Naive thymus-derived CD4-positive, alpha-beta T cell (primary cell): ENCODE measurements around the gene SUN3. TPM values are rescaled to one million over a fixed set of nuclear protein-coding genes. Genes with fewer than 3 reads are reported as not detected.

Experiments
- ATAC-seq: fragments of 150-1000 bp; cut with Tn5 transposase; 2 replicates; pipeline ENCODE4 v1.10.0; 2021; ENCODE audit warnings: mild to moderate bottlenecking, moderate library complexity
- CTCF ChIA-PET: fragments of 350-600 bp; sonication (Branson Sonifier 250); formaldehyde crosslinking; loops from one replicate; lab custom pipeline; 2021; ENCODE audit warnings: antibody characterized with exemption; lab: Charles Lee
- POLR2A ChIA-PET: fragments of 350-600 bp; sonication (Branson Sonifier 250); formaldehyde crosslinking; loops from one replicate; lab custom pipeline; 2021; ENCODE audit warnings: antibody characterized with exemption, inconsistent platforms; lab: Charles Lee
- DNase-seq, 9 donors: peaks; one replicate each; pipeline versions ENCODE4 v3.0.0 to v3.0.0-alpha.2; 2020 to 2022; ENCODE audit warnings: mixed read lengths in 1 of 9
- H3K27ac ChIP-seq: one replicate; pipeline ENCODE4 v1.7.0; 2013; ENCODE audit warnings: mild to moderate bottlenecking, low read depth, low read length, moderate library complexity
- H3K27me3 ChIP-seq, 2 donors: one replicate each; pipeline ENCODE4 v1.7.0; 2013; ENCODE audit warnings: low read length in 2 of 2, mild to moderate bottlenecking in 2 of 2, moderate library complexity in 2 of 2; ENCODE audit not compliant: control insufficient read depth in 2 of 2, insufficient read depth in 2 of 2
- H3K36me3 ChIP-seq, 3 experiments: 1 replicate in 2 of 3; 2 replicates in 1 of 3; pipeline ENCODE4 v1.7.0; 2013; ENCODE audit warnings: low read length in 3 of 3, mild to moderate bottlenecking in 3 of 3, moderate library complexity in 1 of 3; ENCODE audit not compliant: insufficient read depth in 3 of 3, control insufficient read depth in 2 of 3
- H3K4me1 ChIP-seq, 2 donors: one replicate each; pipeline ENCODE4 v1.7.0; 2013; ENCODE audit warnings: low read length in 2 of 2, mild to moderate bottlenecking in 2 of 2, moderate library complexity in 1 of 2; ENCODE audit not compliant: control insufficient read depth in 2 of 2, insufficient read depth in 2 of 2
- H3K4me3 ChIP-seq: 2 replicates; pipeline ENCODE4 v1.7.0; 2013; ENCODE audit warnings: mild to moderate bottlenecking, low read length
- H3K9me3 ChIP-seq, 3 experiments: 1 replicate in 2 of 3; 2 replicates in 1 of 3; pipeline ENCODE4 v1.7.0; 2013; ENCODE audit warnings: low read length in 3 of 3; ENCODE audit not compliant: control insufficient read depth in 2 of 3
- H3K27ac Mint-ChIP-seq, 9 donors: one replicate each; pipeline ENCODE4 v1.8.0; 2020 to 2022; ENCODE audit warnings: mixed read lengths in 9 of 9, mild to moderate bottlenecking in 8 of 9, moderate library complexity in 5 of 9, inconsistent platforms in 2 of 9
- H3K27me3 Mint-ChIP-seq, 5 donors: one replicate each; pipeline ENCODE4 v1.8.0; 2021 to 2022; ENCODE audit warnings: mixed read lengths in 5 of 5, mild to moderate bottlenecking in 1 of 5
- H3K36me3 Mint-ChIP-seq, 5 donors: one replicate each; pipeline ENCODE4 v1.8.0; 2020 to 2022; ENCODE audit warnings: mixed read lengths in 5 of 5, mild to moderate bottlenecking in 3 of 5, inconsistent platforms in 1 of 5
- H3K4me1 Mint-ChIP-seq, 7 donors: one replicate each; pipeline ENCODE4 v1.8.0; 2020 to 2022; ENCODE audit warnings: mixed read lengths in 7 of 7, mild to moderate bottlenecking in 3 of 7, inconsistent platforms in 1 of 7
- H3K4me3 Mint-ChIP-seq, 10 donors: one replicate each; pipeline ENCODE4 v1.8.0; 2020 to 2022; ENCODE audit warnings: mild to moderate bottlenecking in 10 of 10, mixed read lengths in 10 of 10, moderate library complexity in 6 of 10, inconsistent platforms in 2 of 10
- H3K9me3 Mint-ChIP-seq, 11 donors: one replicate each; pipeline ENCODE4 v1.8.0; 2020 to 2022; ENCODE audit warnings: mixed read lengths in 11 of 11, mild to moderate bottlenecking in 4 of 11, inconsistent platforms in 1 of 11, moderate library complexity in 1 of 11
- intact Hi-C, 2 donors: fragments of 100-400 bp; cut with micrococcal nuclease; formaldehyde crosslinking; loops; one replicate each; pipeline ENCODE4 v1.15.1; 2023
- polyA plus RNA-seq, 2 donors: library from polyadenylated mRNA; unstranded; fragments of 300-500 nt; fragmentation: Illumina TruSeq; gene quantifications; one replicate each; pipeline ENCODE4 v1.2.3, GENCODE V29; 2021
- total RNA-seq, 6 experiments: library from RNA in 5 of 6; stranded (reverse) in 5 of 6; gene quantifications; 1 replicate in 5 of 6; 2 replicates in 1 of 6; pipeline ENCODE4 v1.2.3 and lab custom pipeline; 2021 to 2026

Gene SUN3
- total and polyA plus RNA-seq, 7 experiments from 2014 or later: 0.53 to 2.7 (median 1.2) TPM; not detected in 3

DNA sequence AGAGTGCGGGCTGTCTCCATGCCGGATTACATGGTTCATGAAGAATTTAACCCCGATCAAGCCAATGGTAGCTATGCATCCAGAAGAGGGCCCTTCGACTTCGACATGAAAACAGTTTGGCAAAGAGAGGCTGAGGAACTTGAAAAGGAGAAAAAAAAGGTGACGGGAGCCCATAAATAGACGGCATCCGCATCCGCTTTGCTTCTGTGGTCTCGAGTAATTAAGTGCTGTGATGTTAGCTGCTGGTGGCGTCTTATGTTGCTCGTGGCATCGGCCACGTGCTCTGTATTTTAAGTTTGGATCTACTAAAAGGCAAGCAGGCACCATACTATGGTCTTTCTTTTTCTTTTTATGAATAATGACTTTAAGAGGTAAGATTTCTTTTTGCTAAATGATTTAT, 17.6 kb upstream of the SUN3 start:
- ATAC-seq: peak; percentile 81
- no peaks in the 10 kb centered on the region for H3K9me3 Mint-ChIP-seq
- H3K27me3 Mint-ChIP-seq: no peaks in the 10 kb centered on the region
- Histone ChIP-seq H3K27ac (no peak overlapping the region), H3K27me3 (no peaks in the 10 kb centered on the region), H3K9me3 (no peaks in the 10 kb centered on the region), H3K4me1 (peaks cover 0 to 10% of the 10 kb centered on the region in 2 donors), H3K4me3 (no peak overlapping the region), H3K36me3 (no peaks in the 10 kb centered on the region)
- peak overlapping the region in 4 of 9 donors; percentile 28 to 81 (median 72) for H3K27ac Mint-ChIP-seq
- DNase-seq: peak in 7 of 9 donors; percentile 27 to 71 (median 51)
- peaks cover 8 to 34% (median 25%) of the 10 kb centered on the region in 7 donors for H3K4me1 Mint-ChIP-seq
- ChIA-PET POLR2A (interaction anchor here (0.9 to 2.3 kb wide), 2 partner anchors 43 to 69 kb away, joined by 3 to 7 read pairs; partner anchors contain the start of gene UPP1), CTCF (interaction anchor here (0.7 kb wide), 1 partner anchor 55 kb away, joined by 3 read pairs; no protein-coding TSS in a partner anchor)
- intact Hi-C loops: loop anchor here in 1 of 2 donors (1.0 kb wide), 3 partner anchors 42 to 64 kb away; no protein-coding TSS in a partner anchor
- peak overlapping the region in 9 of 10 donors; percentile 8 to 72 (median 36) for H3K4me3 Mint-ChIP-seq
- no peaks in the 10 kb centered on the region for H3K36me3 Mint-ChIP-seq

GRCh38 chr7:48045195-48045765, 16.4 kb upstream of the SUN3 start:
- Mint-ChIP-seq H3K27ac (peak overlapping the region in 4 of 9 donors; percentile 28 to 69 (median 55)), H3K27me3 (no peaks in the 10 kb centered on the region), H3K36me3 (no peaks in the 10 kb centered on the region), H3K4me1 (peaks cover 8 to 38% (median 25%) of the 10 kb centered on the region in 7 donors), H3K9me3 (no peaks in the 10 kb centered on the region), H3K4me3 (peak overlapping the region in 4 of 10 donors; percentile 7 to 37 (median 18))
- Histone ChIP-seq H3K27ac (no peak overlapping the region), H3K27me3 (no peaks in the 10 kb centered on the region), H3K9me3 (no peaks in the 10 kb centered on the region), H3K36me3 (no peaks in the 10 kb centered on the region), H3K4me3 (no peak overlapping the region), H3K4me1 (peaks cover 0 to 10% of the 10 kb centered on the region in 2 donors)
- POLR2A ChIA-PET: interaction anchor here (2.3 kb wide), 1 partner anchor 44 kb away, joined by 7 read pairs; the partner anchor contains the start of gene UPP1
- CTCF ChIA-PET: interaction anchor here (0.6 to 0.8 kb wide), 2 partner anchors 51 to 88 kb away, joined by 3 read pairs; no protein-coding TSS in a partner anchor
- intact Hi-C loops: no loop called here
- no peak for DNase-seq
- ATAC-seq: no peak

DNA sequence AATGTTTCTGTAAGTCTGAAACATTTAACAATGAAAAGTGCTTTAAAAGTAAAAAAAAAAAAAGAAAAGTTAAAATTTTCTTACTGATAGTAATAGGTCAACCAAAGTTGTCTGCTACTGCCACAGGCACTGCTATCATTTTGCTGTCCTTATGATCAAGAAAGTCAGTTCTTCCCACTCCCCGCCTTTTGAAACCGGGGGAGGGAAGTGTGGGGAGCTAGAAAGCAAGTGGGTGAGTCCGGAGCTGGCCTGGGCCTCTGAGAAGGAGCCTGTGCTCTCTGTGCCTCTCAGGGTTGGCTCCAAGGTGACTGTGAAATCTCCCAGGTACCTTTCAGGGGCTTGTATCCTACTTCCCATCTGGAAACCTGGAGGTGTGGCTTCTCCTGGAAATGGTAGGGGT, 13.7 kb upstream of the SUN3 start:
- Histone ChIP-seq H3K9me3 (no peaks in the 10 kb centered on the region), H3K4me1 (peaks cover 0 to 10% of the 10 kb centered on the region in 2 donors), H3K36me3 (no peaks in the 10 kb centered on the region), H3K27me3 (no peaks in the 10 kb centered on the region), H3K4me3 (no peak overlapping the region), H3K27ac (no peak overlapping the region)
- ATAC-seq (no peak), DNase-seq (no peak)
- H3K27me3 Mint-ChIP-seq: peaks cover 0 to 10% (median 0%) of the 10 kb centered on the region in 5 donors
- no peak overlapping the region for H3K4me3 Mint-ChIP-seq
- H3K27ac Mint-ChIP-seq: peak overlapping the region in 1 of 9 donors; percentile 27
- H3K9me3 Mint-ChIP-seq: no peaks in the 10 kb centered on the region
- H3K4me1 Mint-ChIP-seq: peaks cover 8 to 35% (median 25%) of the 10 kb centered on the region in 7 donors
- intact Hi-C loops: no loop called here
- H3K36me3 Mint-ChIP-seq: no peaks in the 10 kb centered on the region
- ChIA-PET POLR2A (no interaction called here), CTCF (interaction anchor here (0.7 to 1.2 kb wide), 2 partner anchors 68 to 93 kb away, joined by 3 to 7 read pairs; no protein-coding TSS in a partner anchor)

DNA sequence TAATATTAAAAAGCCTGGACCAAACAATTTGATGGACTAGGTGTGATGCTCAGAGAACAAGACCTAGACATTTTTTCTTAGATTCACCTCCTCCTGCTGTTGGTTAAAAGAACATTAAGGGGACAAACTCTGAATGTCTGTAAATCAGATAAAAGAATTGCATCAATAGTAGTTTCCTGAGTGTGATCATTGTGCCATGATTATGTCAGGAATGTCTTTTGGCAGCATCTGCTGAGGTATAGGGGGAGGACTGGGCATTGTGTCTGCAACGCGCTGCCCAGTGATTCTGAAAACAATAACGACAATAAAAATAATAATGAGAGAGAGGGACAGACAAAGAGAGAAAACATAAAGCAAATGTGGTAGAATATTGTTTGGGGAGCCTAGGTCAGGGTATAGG, 13.3 kb upstream of the SUN3 start:
- Mint-ChIP-seq H3K27me3 (peaks cover 1 to 15% (median 2%) of the 10 kb centered on the region in 5 donors), H3K27ac (peak overlapping the region in 3 of 9 donors; percentile 27 to 61 (median 31)), H3K9me3 (no peaks in the 10 kb centered on the region), H3K4me3 (no peak overlapping the region), H3K4me1 (peaks cover 8 to 35% (median 25%) of the 10 kb centered on the region in 7 donors), H3K36me3 (no peaks in the 10 kb centered on the region)
- no peak overlapping the region for H3K27ac ChIP-seq
- no peak for ATAC-seq
- no peaks in the 10 kb centered on the region for H3K36me3 ChIP-seq
- H3K4me1 ChIP-seq: peaks cover 0 to 10% of the 10 kb centered on the region in 2 donors
- POLR2A ChIA-PET: no interaction called here
- DNase-seq: no peak
- no peak overlapping the region for H3K4me3 ChIP-seq
- no peaks in the 10 kb centered on the region for H3K9me3 ChIP-seq
- CTCF ChIA-PET: interaction anchor here (0.7 to 1.2 kb wide), 2 partner anchors 68 to 92 kb away, joined by 3 to 7 read pairs; no protein-coding TSS in a partner anchor
- intact Hi-C loops: no loop called here
- no peaks in the 10 kb centered on the region for H3K27me3 ChIP-seq

GRCh38 chr7:48041653-48041970, 12.7 kb upstream of the SUN3 start:
- Histone ChIP-seq H3K9me3 (no peaks in the 10 kb centered on the region), H3K4me1 (peaks cover 0 to 10% of the 10 kb centered on the region in 2 donors), H3K4me3 (no peak overlapping the region), H3K27me3 (no peaks in the 10 kb centered on the region), H3K36me3 (no peaks in the 10 kb centered on the region), H3K27ac (no peak overlapping the region)
- ATAC-seq (no peak), DNase-seq (no peak)
- H3K27me3 Mint-ChIP-seq: peaks cover 8 to 21% (median 8%) of the 10 kb centered on the region in 5 donors
- H3K4me1 Mint-ChIP-seq: peaks cover 8 to 34% (median 20%) of the 10 kb centered on the region in 7 donors
- ChIA-PET CTCF (no interaction called here), POLR2A (interaction anchor here (0.8 kb wide), 1 partner anchor 54 kb away, joined by 4 read pairs; no protein-coding TSS in a partner anchor)
- H3K27ac Mint-ChIP-seq: peak overlapping the region in 3 of 9 donors; percentile 7 to 61 (median 58)
- no peaks in the 10 kb centered on the region for H3K36me3 Mint-ChIP-seq
- no peak overlapping the region for H3K4me3 Mint-ChIP-seq
- H3K9me3 Mint-ChIP-seq: no peaks in the 10 kb centered on the region
- intact Hi-C loops: no loop called here

DNA sequence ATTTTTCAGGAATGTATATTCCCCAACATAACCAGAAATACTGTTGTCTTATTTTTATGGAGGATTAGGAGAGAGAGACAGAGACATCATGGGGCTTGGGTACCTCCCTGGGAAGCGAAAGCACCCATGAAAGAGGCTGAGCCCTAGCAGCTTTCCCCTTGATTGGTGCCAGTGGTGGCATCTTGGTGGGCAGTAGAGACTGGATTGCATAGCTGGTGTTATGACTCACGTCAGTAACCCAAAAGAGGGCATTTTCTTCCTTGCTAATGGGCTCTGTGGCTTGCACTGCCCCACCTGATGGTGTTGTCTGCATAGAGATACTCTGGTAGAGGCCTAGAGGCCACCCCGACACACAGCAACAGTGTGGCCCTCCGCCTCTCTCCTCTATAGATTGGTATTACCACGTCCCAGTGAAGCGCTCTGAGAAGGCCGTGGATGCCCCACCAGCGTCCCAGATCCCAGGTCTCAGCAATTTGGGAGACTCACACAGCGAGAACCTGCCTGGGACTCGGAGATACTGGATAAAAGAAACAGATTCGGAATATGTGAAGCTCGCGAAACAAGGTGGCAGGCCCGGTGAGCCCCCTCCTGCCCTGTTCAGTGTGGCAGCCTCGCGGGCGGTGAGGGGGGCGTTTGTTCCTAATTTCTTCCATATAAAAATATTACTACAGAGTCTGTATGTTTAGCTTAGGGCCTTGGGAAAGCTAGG, 12.2 kb upstream of the SUN3 start:
- ATAC-seq: no peak
- intact Hi-C loops: no loop called here

More for the DNA sequence above, 12.2 kb upstream of the SUN3 start:
- H3K36me3 ChIP-seq: no peaks in the 10 kb centered on the region
- ChIA-PET CTCF (no interaction called here), POLR2A (interaction anchor here (0.8 kb wide), 1 partner anchor 55 kb away, joined by 4 read pairs; no protein-coding TSS in a partner anchor)
- Mint-ChIP-seq H3K4me1 (peaks cover 8 to 32% (median 20%) of the 10 kb centered on the region in 7 donors), H3K36me3 (no peaks in the 10 kb centered on the region), H3K4me3 (no peak overlapping the region), H3K9me3 (no peaks in the 10 kb centered on the region), H3K27ac (peak overlapping the region in 2 of 9 donors; percentile 7 to 61), H3K27me3 (peaks cover 9 to 26% (median 13%) of the 10 kb centered on the region in 5 donors)
- peaks cover 3 to 15% of the 10 kb centered on the region in 2 donors for H3K4me1 ChIP-seq
- H3K27ac ChIP-seq: no peak overlapping the region
- H3K4me3 ChIP-seq: no peak overlapping the region
- no peaks in the 10 kb centered on the region for H3K9me3 ChIP-seq
- H3K27me3 ChIP-seq: peaks cover 0 to 4% of the 10 kb centered on the region in 2 donors
- DNase-seq: no peak
